Liver (tissue), 9 donors: ENCODE results near the gene BMP10. TPM values are rescaled to one million over a fixed set of nuclear protein-coding genes. Genes with fewer than 3 reads are reported as not detected.

Source experiments
- DNase-seq: peaks from one replicate; pipeline ENCODE4 v3.0.0-alpha.2; 2017; ENCODE audit warnings: low spot score
- H3K27ac ChIP-seq, 2 donors: one replicate each; pipeline ENCODE4 v1.7.0; 2013; ENCODE audit warnings: inconsistent platforms in 2 of 2, low read length in 2 of 2, control low read depth in 1 of 2, low read depth in 1 of 2, mild to moderate bottlenecking in 1 of 2
- H3K27me3 ChIP-seq, 4 donors: one replicate each; pipeline versions ENCODE4 v1.6.1 to v1.7.0; 2013; ENCODE audit warnings: low read length in 3 of 4, inconsistent platforms in 1 of 4, mild to moderate bottlenecking in 1 of 4, moderate library complexity in 1 of 4; ENCODE audit not compliant: control insufficient read depth in 4 of 4, insufficient read depth in 4 of 4
- H3K36me3 ChIP-seq, 4 donors: one replicate each; pipeline versions ENCODE4 v1.6.1 to v1.7.0; 2013; ENCODE audit warnings: low read length in 3 of 4, mild to moderate bottlenecking in 3 of 4, low read depth in 1 of 4, moderate library complexity in 1 of 4; ENCODE audit not compliant: control insufficient read depth in 4 of 4, insufficient read depth in 3 of 4
- H3K4me1 ChIP-seq, 4 donors: one replicate each; pipeline versions ENCODE4 v1.6.1 to v1.7.0; 2013; ENCODE audit warnings: low read length in 3 of 4, mild to moderate bottlenecking in 3 of 4, moderate library complexity in 1 of 4; ENCODE audit not compliant: control insufficient read depth in 4 of 4, insufficient read depth in 4 of 4
- H3K4me3 ChIP-seq, 3 donors: one replicate each; pipeline versions ENCODE4 v1.6.1 to v1.7.0; 2013; ENCODE audit warnings: low read length in 3 of 3, control low read depth in 1 of 3, low read depth in 1 of 3, mild to moderate bottlenecking in 1 of 3
- H3K9ac ChIP-seq, 2 donors: one replicate each; pipeline ENCODE4 v1.7.0; 2013; ENCODE audit warnings: low read length in 2 of 2, mild to moderate bottlenecking in 2 of 2, moderate library complexity in 2 of 2, control low read depth in 1 of 2, low read depth in 1 of 2
- H3K9me3 ChIP-seq, 4 donors: one replicate each; pipeline versions ENCODE4 v1.6.1 to v1.7.0; 2013; ENCODE audit warnings: low read length in 3 of 4; ENCODE audit not compliant: control insufficient read depth in 4 of 4
- CTCF ChIP-seq: fragments of 150-350 bp; IDR thresholded peaks from 2 replicates; pipeline ENCODE4 v1.5.1; 2017; ENCODE audit warnings: improper control_type of control experiment, low read depth, low read length; ENCODE audit not compliant: missing input control
- EGR1 ChIP-seq, 2 donors: IDR thresholded peaks; 2 replicates each; pipeline ENCODE4 v1.6.1; 2016 to 2018; ENCODE audit warnings: antibody characterized with exemption in 2 of 2, low read depth in 2 of 2
- FOXA1 ChIP-seq: IDR thresholded peaks from 2 replicates; pipeline ENCODE4 v1.6.1; 2016; ENCODE audit warnings: antibody characterized with exemption
- FOXA2 ChIP-seq: IDR thresholded peaks from 2 replicates; pipeline ENCODE4 v1.6.1; 2016; ENCODE audit warnings: antibody characterized with exemption
- GABPA ChIP-seq, 2 donors: IDR thresholded peaks in 1 of 2; conservative IDR thresholded peaks in 1 of 2; 2 replicates each; pipeline ENCODE4 v1.6.1; 2016; ENCODE audit warnings: antibody characterized with exemption in 2 of 2, mild to moderate bottlenecking in 1 of 2, moderate library complexity in 1 of 2
- HNF4A ChIP-seq, 2 donors: conservative IDR thresholded peaks; 2 replicates each; pipeline ENCODE4 v1.6.1; 2016; ENCODE audit warnings: antibody characterized with exemption in 2 of 2, mild to moderate bottlenecking in 2 of 2
- HNF4G ChIP-seq: IDR thresholded peaks from 2 replicates; pipeline ENCODE4 v1.6.1; 2016; ENCODE audit warnings: antibody characterized with exemption
- JUND ChIP-seq, 2 donors: IDR thresholded peaks; 2 replicates each; pipeline ENCODE4 v1.6.1; 2016; ENCODE audit warnings: antibody characterized with exemption in 2 of 2
- MAX ChIP-seq: IDR thresholded peaks from 2 replicates; pipeline ENCODE4 v1.6.1; 2016; ENCODE audit warnings: antibody characterized with exemption
- NR2F2 ChIP-seq: IDR thresholded peaks from 2 replicates; pipeline ENCODE4 v1.6.1; 2016; ENCODE audit warnings: antibody characterized with exemption
- RAD21 ChIP-seq, 2 donors: IDR thresholded peaks; 2 replicates each; pipeline ENCODE4 v1.6.1; 2016; ENCODE audit warnings: antibody characterized with exemption in 2 of 2, mild to moderate bottlenecking in 2 of 2
- REST ChIP-seq: IDR thresholded peaks from 2 replicates; pipeline ENCODE4 v1.6.1; 2016; ENCODE audit warnings: antibody characterized with exemption, mild to moderate bottlenecking
- RXRA ChIP-seq, 2 donors: IDR thresholded peaks; 2 replicates each; pipeline ENCODE4 v1.6.1; 2017 to 2018; ENCODE audit warnings: antibody characterized with exemption in 2 of 2, mild to moderate bottlenecking in 1 of 2
- SP1 ChIP-seq: IDR thresholded peaks from 2 replicates; pipeline ENCODE4 v1.6.1; 2018; ENCODE audit warnings: antibody characterized with exemption, mild to moderate bottlenecking
- TAF1 ChIP-seq: conservative IDR thresholded peaks from 2 replicates; pipeline ENCODE4 v1.6.1; 2016; ENCODE audit warnings: antibody characterized with exemption, mild to moderate bottlenecking
- YY1 ChIP-seq: IDR thresholded peaks from 2 replicates; pipeline ENCODE4 v1.6.1; 2016; ENCODE audit warnings: antibody characterized with exemption, mild to moderate bottlenecking
- ZBTB33 ChIP-seq: IDR thresholded peaks from 2 replicates; pipeline ENCODE4 v1.6.1; 2016; ENCODE audit warnings: antibody characterized with exemption
- WGBS: extraction: QIAGEN DNeasy Blood & Tissue Kit; methylation state at CpG from one replicate; pipeline ENCODE4 v1.1.7; 2013; 5-methylcytosine and 5-hydroxymethylcytosine counted together
- polyA plus RNA-seq, 2 donors: library from polyadenylated mRNA; stranded (reverse) in 1 of 2; unstranded in 1 of 2; fragments of 200-250 nt in 1 of 2; fragments of >200 nt in 1 of 2; fragmentation: Nextera tagmentation in 1 of 2; extraction: Ambion mirVana in 1 of 2; gene quantifications; one replicate each; pipeline versions ENCODE4 v1.2.1 to v1.2.3, GENCODE V29; 2013 to 2015
- total RNA-seq, 2 donors: library from RNA; depleted of rRNA; stranded (reverse); fragments of >200 nt; gene quantifications; one replicate each; pipeline ENCODE4 v1.2.3, GENCODE V29; 2014
- donor health status: healthy.
- donor health status: healthy.
- donor health status: healthy.
- donor health status: healthy.
- donor health status: healthy.

Gene BMP10
- total and polyA plus RNA-seq, 4 donors, result 0.39 to 10.0 (median 8.7) TPM

- no peaks in the 10 kb centered on the region for H3K9me3 ChIP-seq
- WGBS, result 72% methylated on average over 3 of the region's 3 CpGs
- TF ChIP-seq RAD21 (IDR thresholded peaks at IDR 0.05) (no peak), TAF1 (no peak), JUND (IDR thresholded peaks at IDR 0.05) (no peak), ZBTB33 (no peak), YY1 (no peak), HNF4A (conservative IDR thresholded peaks at IDR 0.05) (no peak), GABPA (IDR thresholded peaks at IDR 0.05 in 1 of 2, conservative IDR thresholded peaks at IDR 0.05 in 1 of 2) (no peak), REST (no peak), EGR1 (IDR thresholded peaks at IDR 0.05; ENCODE audit: low read depth in 2 of 2) (no peak), HNF4G (no peak), SP1 (no peak), FOXA2 (no peak), CTCF (no peak), FOXA1 (no peak), NR2F2 (no peak), RXRA (IDR thresholded peaks at IDR 0.05) (no peak), MAX (no peak)
- H3K27ac ChIP-seq, result no peak overlapping the region
- H3K9ac ChIP-seq, result no peak overlapping the region
- no peak overlapping the region for H3K4me3 ChIP-seq
- H3K4me1 ChIP-seq, result no peaks in the 10 kb centered on the region
- H3K36me3 ChIP-seq, result no peaks in the 10 kb centered on the region
- H3K27me3 ChIP-seq, result no peaks in the 10 kb centered on the region
- DNase-seq, result no peak
Measured at GRCh38 chr2:68860111-68860510, 11.1 kb downstream of the BMP10 start.

- no peaks in the 10 kb centered on the region for H3K36me3 ChIP-seq
- DNase-seq, result no peak
- H3K9ac ChIP-seq, result no peak overlapping the region
- TF ChIP-seq EGR1 (IDR thresholded peaks at IDR 0.05; ENCODE audit: low read depth in 2 of 2), result no peak
- no peak for TF ChIP-seq YY1
- TF ChIP-seq RXRA (IDR thresholded peaks at IDR 0.05), result peak in 1 of 2 donors; percentile 19
- no peak for TF ChIP-seq ZBTB33
- TF ChIP-seq RAD21 (IDR thresholded peaks at IDR 0.05), result no peak
- H3K4me1 ChIP-seq, result no peaks in the 10 kb centered on the region
- no peak overlapping the region for H3K4me3 ChIP-seq
- WGBS, result 71% methylated on average over 4 of the region's 4 CpGs
- H3K9me3 ChIP-seq, result no peaks in the 10 kb centered on the region
- H3K27me3 ChIP-seq, result no peaks in the 10 kb centered on the region
- H3K27ac ChIP-seq, result no peak overlapping the region
Measured at GRCh38 chr2:68857855-68858456, 13.2 kb downstream of the BMP10 start.
